ENCODE measurements around the gene ANKRD66.

The ANKRD66 gene

DNA sequence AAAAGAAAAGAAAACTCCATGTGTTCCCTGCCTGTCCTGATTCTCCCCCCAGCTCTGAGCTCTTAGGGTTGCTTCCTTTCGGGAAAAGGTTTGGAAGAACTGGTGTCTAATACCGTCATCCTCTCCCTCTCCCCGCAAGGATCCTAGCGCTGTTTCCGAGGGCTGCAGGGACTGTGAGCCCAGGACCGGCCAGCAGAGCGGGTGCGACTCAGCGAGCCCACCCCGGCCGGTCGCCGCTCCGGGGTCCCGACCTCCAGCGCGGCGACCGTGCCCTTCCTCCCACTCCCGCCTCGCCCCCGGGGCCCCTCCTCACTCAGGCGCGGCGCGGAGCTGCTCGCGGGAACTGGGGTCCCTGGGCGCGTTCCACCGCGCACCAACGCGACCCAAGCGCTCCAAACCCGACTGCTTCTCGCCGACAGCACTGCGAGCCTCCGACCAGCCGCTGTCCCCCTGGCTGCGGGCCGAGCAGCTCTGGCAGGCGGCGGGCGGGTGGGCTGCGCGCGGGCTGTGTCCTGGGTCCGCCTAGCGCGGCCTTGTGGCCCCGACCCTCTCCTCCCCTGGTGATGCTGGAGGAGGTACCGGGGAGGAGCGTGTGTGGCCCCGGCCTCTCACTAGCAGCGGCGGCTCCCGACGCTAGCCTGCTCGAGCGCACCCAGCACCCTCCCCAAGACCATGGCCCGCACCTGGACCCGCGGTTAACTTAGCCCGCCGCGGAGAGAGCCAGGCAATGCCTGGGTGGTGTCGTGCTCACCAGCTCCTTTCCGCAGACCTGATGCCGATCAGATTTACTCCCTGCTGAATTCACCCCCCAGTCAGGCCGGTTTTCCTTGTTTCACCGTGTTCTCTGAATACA is 11.6 kb upstream of the ANKRD66 start, which contains the start of gene PLA2G7:
Gene PLA2G7, minus strand, starts transcription at position 509 of the 853 bp plus-strand sequence. CDS start 12,484 bp downstream, outside the sequence.
- Histone ChIP-seq H3K27ac (ENCODE audit: low read length) (no peak within 1 kb of the TSS), H3K4me2 (ENCODE audit: insufficient read depth, low read length) (no peak within 1 kb of the TSS), H3K4me1 (ENCODE audit: insufficient read depth, low read length) (no peaks in the 10 kb centered on the region), H4K20me1 (ENCODE audit: insufficient read depth, low read length) (no peaks in the 10 kb centered on the region), H3K4me3 (ENCODE audit: low read depth in 1 of 2, low read length in 2 of 2) (no peak within 1 kb of the TSS), H2AFZ (ENCODE audit: low read depth, low read length) (no peak within 1 kb of the TSS), H3K9ac (ENCODE audit: low read depth, low read length) (no peak within 1 kb of the TSS), H3K36me3 (ENCODE audit: insufficient read depth, low read length) (no peaks in the 10 kb centered on the region), H3K9me3 (ENCODE audit: insufficient read depth, low read length, severe bottlenecking) (no peaks in the 10 kb centered on the region), H3K27me3 (ENCODE audit: insufficient read depth, low read length, poor library complexity) (no peaks in the 10 kb centered on the region), H3K79me2 (ENCODE audit: insufficient read depth, low read length) (no peaks in the 10 kb centered on the region)
- ATAC-seq (ENCODE audit: insufficient read depth, low read depth): no peak
- no peak for TF ChIP-seq EZH2 (IDR thresholded peaks at IDR 0.05; ENCODE audit: borderline replicate concordance, low read depth, low read length, severe bottlenecking)
- TF ChIP-seq, protein P1, sequence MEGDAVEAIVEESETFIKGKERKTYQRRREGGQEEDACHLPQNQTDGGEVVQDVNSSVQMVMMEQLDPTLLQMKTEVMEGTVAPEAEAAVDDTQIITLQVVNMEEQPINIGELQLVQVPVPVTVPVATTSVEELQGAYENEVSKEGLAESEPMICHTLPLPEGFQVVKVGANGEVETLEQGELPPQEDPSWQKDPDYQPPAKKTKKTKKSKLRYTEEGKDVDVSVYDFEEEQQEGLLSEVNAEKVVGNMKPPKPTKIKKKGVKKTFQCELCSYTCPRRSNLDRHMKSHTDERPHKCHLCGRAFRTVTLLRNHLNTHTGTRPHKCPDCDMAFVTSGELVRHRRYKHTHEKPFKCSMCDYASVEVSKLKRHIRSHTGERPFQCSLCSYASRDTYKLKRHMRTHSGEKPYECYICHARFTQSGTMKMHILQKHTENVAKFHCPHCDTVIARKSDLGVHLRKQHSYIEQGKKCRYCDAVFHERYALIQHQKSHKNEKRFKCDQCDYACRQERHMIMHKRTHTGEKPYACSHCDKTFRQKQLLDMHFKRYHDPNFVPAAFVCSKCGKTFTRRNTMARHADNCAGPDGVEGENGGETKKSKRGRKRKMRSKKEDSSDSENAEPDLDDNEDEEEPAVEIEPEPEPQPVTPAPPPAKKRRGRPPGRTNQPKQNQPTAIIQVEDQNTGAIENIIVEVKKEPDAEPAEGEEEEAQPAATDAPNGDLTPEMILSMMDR (IDR thresholded peaks at IDR 0.05; ENCODE audit: borderline replicate concordance, extremely low read depth, low read length, poor library complexity, severe bottlenecking): no peak
- no peak for DNase-seq

- Histone ChIP-seq H3K4me2 (ENCODE audit: insufficient read depth, low read length) (no peak overlapping the region), H3K27ac (ENCODE audit: low read length) (no peak overlapping the region), H3K79me2 (ENCODE audit: insufficient read depth, low read length) (no peaks in the 10 kb centered on the region), H3K9ac (ENCODE audit: low read depth, low read length) (no peak overlapping the region), H3K4me3 (ENCODE audit: low read depth in 1 of 2, low read length in 2 of 2) (no peak overlapping the region), H3K27me3 (ENCODE audit: insufficient read depth, low read length, poor library complexity) (no peaks in the 10 kb centered on the region), H3K9me3 (ENCODE audit: insufficient read depth, low read length, severe bottlenecking) (no peaks in the 10 kb centered on the region), H3K4me1 (ENCODE audit: insufficient read depth, low read length) (no peaks in the 10 kb centered on the region), H2AFZ (ENCODE audit: low read depth, low read length) (no peak overlapping the region), H3K36me3 (ENCODE audit: insufficient read depth, low read length) (no peaks in the 10 kb centered on the region), H4K20me1 (ENCODE audit: insufficient read depth, low read length) (no peaks in the 10 kb centered on the region)
- TF ChIP-seq EZH2 (IDR thresholded peaks at IDR 0.05; ENCODE audit: borderline replicate concordance, low read depth, low read length, severe bottlenecking): no peak
- TF ChIP-seq, protein P1 (IDR thresholded peaks at IDR 0.05; ENCODE audit: borderline replicate concordance, extremely low read depth, low read length, poor library complexity, severe bottlenecking): no peak
- no peak for ATAC-seq (ENCODE audit: insufficient read depth, low read depth)
- no peak for DNase-seq
Observed at GRCh38 chr6:46735720-46736031, 11.1 kb upstream of the ANKRD66 start.

DNA sequence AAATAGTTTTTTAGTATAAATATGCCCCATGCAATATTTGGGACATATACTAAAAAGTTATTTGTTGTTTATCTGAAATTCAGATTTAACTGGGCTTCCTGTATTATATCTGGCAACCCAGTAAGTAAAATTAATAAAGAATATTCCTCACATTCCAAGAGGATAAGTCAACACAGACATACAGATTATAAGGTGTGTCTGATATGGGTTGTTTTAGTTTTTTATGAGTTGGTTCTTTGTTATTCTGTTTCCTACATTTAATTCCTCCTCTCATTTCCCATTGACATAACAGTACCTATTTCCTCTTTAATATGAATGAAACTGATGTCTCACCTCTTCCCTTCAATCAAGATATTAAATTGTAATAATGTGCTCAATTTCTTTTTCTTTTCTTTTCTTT is 9.8 kb upstream of the ANKRD66 start:
- H3K4me1 ChIP-seq (ENCODE audit: insufficient read depth, low read length): no peaks in the 10 kb centered on the region
- no peaks in the 10 kb centered on the region for H3K9me3 ChIP-seq (ENCODE audit: insufficient read depth, low read length, severe bottlenecking)
- H3K4me2 ChIP-seq (ENCODE audit: insufficient read depth, low read length): no peak overlapping the region
- H3K36me3 ChIP-seq (ENCODE audit: insufficient read depth, low read length): no peaks in the 10 kb centered on the region
- H3K9ac ChIP-seq (ENCODE audit: low read depth, low read length): no peak overlapping the region
- TF ChIP-seq, protein P1 (IDR thresholded peaks at IDR 0.05; ENCODE audit: borderline replicate concordance, extremely low read depth, low read length, poor library complexity, severe bottlenecking): no peak
- no peak for TF ChIP-seq EZH2 (IDR thresholded peaks at IDR 0.05; ENCODE audit: borderline replicate concordance, low read depth, low read length, severe bottlenecking)
- ATAC-seq (ENCODE audit: insufficient read depth, low read depth): no peak
- H3K27ac ChIP-seq (ENCODE audit: low read length): no peak overlapping the region
- DNase-seq: no peak
- no peak overlapping the region for H2AFZ ChIP-seq (ENCODE audit: low read depth, low read length)
- H3K27me3 ChIP-seq (ENCODE audit: insufficient read depth, low read length, poor library complexity): no peaks in the 10 kb centered on the region
- H3K4me3 ChIP-seq (ENCODE audit: low read depth in 1 of 2, low read length in 2 of 2): no peak overlapping the region
- no peaks in the 10 kb centered on the region for H3K79me2 ChIP-seq (ENCODE audit: insufficient read depth, low read length)
- no peaks in the 10 kb centered on the region for H4K20me1 ChIP-seq (ENCODE audit: insufficient read depth, low read length)
